T-helper 1 cell treated with Interleukin-12 subunit alpha and Interleukin-12 subunit beta and Interleukin-4 antibody, amounts not matched to agents 30 ng/mL and 1 ng/mL, for 36 hours (primary cell): Measurements from ENCODE around the gene RASL11B. TPM values are rescaled to one million over a fixed set of nuclear protein-coding genes. Genes with fewer than 3 reads are reported as not detected.

Experiments
- intact Hi-C: fragments of 100-400 bp; cut with micrococcal nuclease; formaldehyde crosslinking; loops from one replicate; pipeline ENCODE4 v1.15.1; 2024
- total RNA-seq: library from RNA; stranded (reverse); gene quantifications from 2 replicates; pipeline ENCODE4 v1.2.3, GENCODE V29; 2022

Gene RASL11B
- total RNA-seq, 1 donor from 2014 or later, result 0.17 TPM

GRCh38 chr4:52911684-52912294 is 49.7 kb downstream of the RASL11B start:
- intact Hi-C loops, result loop anchor here (2.0 to 10.0 kb wide), 2 partner anchors 47 to 71 kb away; partner anchors contain the start of gene RASL11B

GRCh38 chr4:52912608-52913007 is 50.5 kb downstream of the RASL11B start:
- intact Hi-C loops, result loop anchor here (10.0 kb wide), 1 partner anchor 48 kb away; the partner anchor contains the start of gene RASL11B

- intact Hi-C loops, result loop anchor here (10.0 kb wide), 1 partner anchor 49 kb away; the partner anchor contains the start of gene RASL11B
Measured at GRCh38 chr4:52914051-52914605, 52.0 kb downstream of the RASL11B start.

- intact Hi-C loops, result loop anchor here (10.0 kb wide), 1 partner anchor 50 kb away; the partner anchor contains the start of gene RASL11B
Measured at GRCh38 chr4:52915191-52915590, 53.1 kb downstream of the RASL11B start.

- intact Hi-C loops, result loop anchor here (10.0 kb wide), 1 partner anchor 51 kb away; the partner anchor contains the start of gene RASL11B
Measured at GRCh38 chr4:52915730-52916300, 53.7 kb downstream of the RASL11B start.

Other genes starting within 250 kb of the RASL11B start
- gene USP46, start 203.0 kb upstream of the RASL11B start, total RNA-seq, result 9.6 and 11.2 TPM in 2 replicates
- gene ERVMER34-1, start 110.9 kb upstream of the RASL11B start, total RNA-seq, result not detected in 2 replicates